ENCODE results near the gene SVIL. TPM values are rescaled to one million over a fixed set of nuclear protein-coding genes. Genes with fewer than 3 reads are reported as not detected.
"Not testable (repeated sequence)": the region's sequence is repeated elsewhere in the genome, so short reads cannot be mapped to it uniquely, and the experiment has no call there.

SVIL gene
- total and polyA plus RNA-seq, 2 donors (not counting 1 experiment from before 2014, with no cell fraction given) = 0.74 to 0.88 TPM

DNA sequence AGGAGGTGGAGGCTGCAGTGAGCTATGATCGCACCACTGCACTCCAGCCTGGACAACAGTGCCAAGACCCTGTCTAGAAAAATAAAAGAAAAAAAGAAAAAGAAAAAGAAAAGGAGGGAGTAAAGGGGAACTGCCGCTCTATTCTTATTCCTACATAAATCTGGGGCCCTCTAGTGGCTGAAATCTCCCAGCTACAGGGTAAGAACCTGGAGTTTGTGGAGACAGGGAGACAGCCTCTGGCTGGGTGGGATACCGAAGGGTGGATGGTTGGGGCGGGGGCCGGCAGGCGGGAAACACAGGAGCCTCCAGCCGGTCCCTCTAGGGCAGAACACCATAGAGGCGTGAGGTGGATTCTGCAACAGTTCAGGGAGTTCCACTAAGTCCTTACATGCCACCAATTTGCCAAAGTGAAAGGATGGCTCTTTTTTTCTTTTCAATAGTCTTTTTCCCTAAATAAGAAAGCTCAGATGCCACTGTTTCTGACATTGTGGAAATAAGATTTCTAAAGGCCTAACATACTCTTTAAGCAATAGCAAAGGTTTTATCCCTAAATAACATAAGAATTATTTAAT, 117.3 kb downstream of the SVIL start:
- H3K4me2 ChIP-seq (replicated peaks; ENCODE audit: low read depth, low read length, poor library complexity, severe bottlenecking) = no peak overlapping the region
- intact Hi-C loops (cut with micrococcal nuclease) = no loop called here
- TF ChIP-seq, protein P1, sequence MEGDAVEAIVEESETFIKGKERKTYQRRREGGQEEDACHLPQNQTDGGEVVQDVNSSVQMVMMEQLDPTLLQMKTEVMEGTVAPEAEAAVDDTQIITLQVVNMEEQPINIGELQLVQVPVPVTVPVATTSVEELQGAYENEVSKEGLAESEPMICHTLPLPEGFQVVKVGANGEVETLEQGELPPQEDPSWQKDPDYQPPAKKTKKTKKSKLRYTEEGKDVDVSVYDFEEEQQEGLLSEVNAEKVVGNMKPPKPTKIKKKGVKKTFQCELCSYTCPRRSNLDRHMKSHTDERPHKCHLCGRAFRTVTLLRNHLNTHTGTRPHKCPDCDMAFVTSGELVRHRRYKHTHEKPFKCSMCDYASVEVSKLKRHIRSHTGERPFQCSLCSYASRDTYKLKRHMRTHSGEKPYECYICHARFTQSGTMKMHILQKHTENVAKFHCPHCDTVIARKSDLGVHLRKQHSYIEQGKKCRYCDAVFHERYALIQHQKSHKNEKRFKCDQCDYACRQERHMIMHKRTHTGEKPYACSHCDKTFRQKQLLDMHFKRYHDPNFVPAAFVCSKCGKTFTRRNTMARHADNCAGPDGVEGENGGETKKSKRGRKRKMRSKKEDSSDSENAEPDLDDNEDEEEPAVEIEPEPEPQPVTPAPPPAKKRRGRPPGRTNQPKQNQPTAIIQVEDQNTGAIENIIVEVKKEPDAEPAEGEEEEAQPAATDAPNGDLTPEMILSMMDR (IDR thresholded peaks at IDR 0.05) = no peak
- TF ChIP-seq EZH2 (IDR thresholded peaks at IDR 0.05; ENCODE audit: borderline replicate concordance, insufficient read depth, low read depth, low read length, poor library complexity, severe bottlenecking) = no peak
- H3K4me1 Mint-ChIP-seq = no peaks in the 10 kb centered on the region
- no peaks in the 10 kb centered on the region for H3K27me3 Mint-ChIP-seq
- no peak overlapping the region for H3K4me3 Mint-ChIP-seq
- H3K36me3 ChIP-seq (replicated peaks in 1 of 2; ENCODE audit: control extremely low read depth in 1 of 2, control insufficient read depth in 1 of 2, extremely low read depth in 1 of 2, insufficient read depth in 2 of 2, low read length in 1 of 2) = no peaks in the 10 kb centered on the region
- H3K79me2 ChIP-seq (ENCODE audit: control insufficient read depth, insufficient read depth, low read length) = no peaks in the 10 kb centered on the region
- no peaks in the 10 kb centered on the region for H3K27me3 ChIP-seq (replicated peaks in 1 of 4; ENCODE audit: control extremely low read depth in 1 of 4, control insufficient read depth in 3 of 4, insufficient read depth in 4 of 4, low read length in 3 of 4)
- no peaks in the 10 kb centered on the region for H3K9me3 Mint-ChIP-seq (ENCODE audit: insufficient read depth)
- POLR2A ChIA-PET = no interaction called here
- whole genome bisulfite sequencing (ENCODE audit: insufficient coverage) = 88% methylated on average over 5 of the region's 8 CpGs
- no peak overlapping the region for H3K4me3 ChIP-seq (ENCODE audit: control extremely low read depth in 1 of 5, extremely low read depth in 1 of 5, insufficient read depth in 1 of 5, low read depth in 2 of 5, low read length in 4 of 5)
- no peaks in the 10 kb centered on the region for H4K20me1 ChIP-seq (ENCODE audit: control insufficient read depth, insufficient read depth, low read length, poor library complexity, severe bottlenecking)
- no peaks in the 10 kb centered on the region for H3K9me3 ChIP-seq (ENCODE audit: control extremely low read depth in 1 of 3, control insufficient read depth in 2 of 3, insufficient read depth in 1 of 3, low read length in 2 of 3)
- ATAC-seq (ENCODE audit: low read depth) (no peak), DNase-seq (no peak)
- CTCF ChIA-PET = no interaction called here
- H3K27ac Mint-ChIP-seq = no peak overlapping the region
- H2AFZ ChIP-seq (ENCODE audit: insufficient read depth, low read depth, low read length, poor library complexity, severe bottlenecking) = no peak overlapping the region
- no peak overlapping the region for H3K27ac ChIP-seq (ENCODE audit: low read length in 2 of 2)
- H3K9ac ChIP-seq (ENCODE audit: low read length) = no peak overlapping the region
- H3K4me1 ChIP-seq (ENCODE audit: control insufficient read depth in 2 of 2, insufficient read depth in 2 of 2, low read length in 2 of 2) = no peaks in the 10 kb centered on the region

DNA sequence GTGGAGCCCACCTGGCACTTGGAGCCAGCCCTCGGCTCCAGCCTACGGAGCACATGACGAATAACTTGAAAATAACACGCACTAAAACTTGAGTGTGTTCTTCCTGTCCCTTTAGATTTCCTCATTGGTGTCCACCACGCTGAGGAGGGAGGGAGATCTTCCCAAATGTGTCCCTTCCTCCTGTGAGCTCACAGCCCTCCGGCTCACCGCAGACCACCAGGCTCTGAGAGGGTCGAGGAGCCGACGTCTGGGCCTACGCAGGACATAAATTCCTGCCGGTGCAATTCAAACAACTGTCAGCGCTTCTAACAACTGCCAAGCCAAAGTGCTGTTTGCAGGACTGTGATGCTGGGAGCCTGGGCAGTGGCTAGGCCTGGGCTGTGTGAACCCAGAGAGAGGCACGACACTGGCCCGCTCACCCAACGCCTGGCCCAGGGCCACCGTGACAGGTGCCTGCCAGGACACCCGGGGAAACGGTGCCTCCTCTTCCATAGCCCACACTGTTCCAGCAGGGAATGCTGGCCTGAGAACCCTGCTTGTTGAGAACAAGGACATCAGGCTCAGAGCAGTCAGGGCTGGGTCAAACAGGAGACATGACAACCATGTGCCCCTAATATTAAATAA, 118.3 kb downstream of the SVIL start:
- H3K27me3 ChIP-seq (replicated peaks in 1 of 4; ENCODE audit: control extremely low read depth in 1 of 4, control insufficient read depth in 3 of 4, insufficient read depth in 4 of 4, low read length in 3 of 4); H3K27me3 Mint-ChIP-seq; ATAC-seq (ENCODE audit: low read depth); H3K36me3 ChIP-seq (replicated peaks in 1 of 2; ENCODE audit: control extremely low read depth in 1 of 2, control insufficient read depth in 1 of 2, extremely low read depth in 1 of 2, insufficient read depth in 2 of 2, low read length in 1 of 2); H3K27ac ChIP-seq (ENCODE audit: low read length in 2 of 2); H3K4me1 ChIP-seq (ENCODE audit: control insufficient read depth in 2 of 2, insufficient read depth in 2 of 2, low read length in 2 of 2); H3K4me3 Mint-ChIP-seq; H3K4me3 ChIP-seq (ENCODE audit: control extremely low read depth in 1 of 5, extremely low read depth in 1 of 5, insufficient read depth in 1 of 5, low read depth in 2 of 5, low read length in 4 of 5); H4K20me1 ChIP-seq (ENCODE audit: control insufficient read depth, insufficient read depth, low read length, poor library complexity, severe bottlenecking); H3K4me2 ChIP-seq (replicated peaks; ENCODE audit: low read depth, low read length, poor library complexity, severe bottlenecking); DNase-seq; H2AFZ ChIP-seq (ENCODE audit: insufficient read depth, low read depth, low read length, poor library complexity, severe bottlenecking); POLR2A ChIA-PET; H3K27ac Mint-ChIP-seq; H3K9ac ChIP-seq (ENCODE audit: low read length); H3K9me3 ChIP-seq (ENCODE audit: control extremely low read depth in 1 of 3, control insufficient read depth in 2 of 3, insufficient read depth in 1 of 3, low read length in 2 of 3); intact Hi-C loops (cut with micrococcal nuclease); H3K4me1 Mint-ChIP-seq; CTCF ChIA-PET; H3K79me2 ChIP-seq (ENCODE audit: control insufficient read depth, insufficient read depth, low read length); H3K9me3 Mint-ChIP-seq (ENCODE audit: insufficient read depth): not testable (repeated sequence)
- 93% methylated on average over 11 of the region's 19 CpGs for WGBS (ENCODE audit: insufficient coverage)

GRCh38 chr10:29515879-29516278, 118.9 kb downstream of the SVIL start:
- H3K9me3 Mint-ChIP-seq (ENCODE audit: insufficient read depth); H3K27ac Mint-ChIP-seq; H3K9ac ChIP-seq (ENCODE audit: low read length); H3K27me3 Mint-ChIP-seq; H3K4me1 ChIP-seq (ENCODE audit: control insufficient read depth in 2 of 2, insufficient read depth in 2 of 2, low read length in 2 of 2); ATAC-seq (ENCODE audit: low read depth); H3K4me1 Mint-ChIP-seq; intact Hi-C loops (cut with micrococcal nuclease); H3K4me3 Mint-ChIP-seq; H3K4me3 ChIP-seq (ENCODE audit: control extremely low read depth in 1 of 5, extremely low read depth in 1 of 5, insufficient read depth in 1 of 5, low read depth in 2 of 5, low read length in 4 of 5); H3K79me2 ChIP-seq (ENCODE audit: control insufficient read depth, insufficient read depth, low read length); H3K4me2 ChIP-seq (replicated peaks; ENCODE audit: low read depth, low read length, poor library complexity, severe bottlenecking); H3K27me3 ChIP-seq (replicated peaks in 1 of 4; ENCODE audit: control extremely low read depth in 1 of 4, control insufficient read depth in 3 of 4, insufficient read depth in 4 of 4, low read length in 3 of 4); CTCF ChIA-PET; H3K27ac ChIP-seq (ENCODE audit: low read length in 2 of 2); DNase-seq; H3K36me3 ChIP-seq (replicated peaks in 1 of 2; ENCODE audit: control extremely low read depth in 1 of 2, control insufficient read depth in 1 of 2, extremely low read depth in 1 of 2, insufficient read depth in 2 of 2, low read length in 1 of 2); POLR2A ChIA-PET; H2AFZ ChIP-seq (ENCODE audit: insufficient read depth, low read depth, low read length, poor library complexity, severe bottlenecking); H4K20me1 ChIP-seq (ENCODE audit: control insufficient read depth, insufficient read depth, low read length, poor library complexity, severe bottlenecking); H3K9me3 ChIP-seq (ENCODE audit: control extremely low read depth in 1 of 3, control insufficient read depth in 2 of 3, insufficient read depth in 1 of 3, low read length in 2 of 3): not testable (repeated sequence)
- WGBS (ENCODE audit: insufficient coverage) = 85% methylated on average over 11 of the region's 12 CpGs
